NAMALWA (cell line): Measurements from ENCODE around the gene FAR2.
"Not testable (repeated sequence)": the region's sequence is repeated elsewhere in the genome, so short reads cannot be mapped to it uniquely, and the experiment has no call there.

Source experiments
- DNase-seq: peaks from one replicate; pipeline ENCODE4 v3.0.0-alpha.2; 2015; ENCODE audit warnings: low spot score

The FAR2 gene

GRCh38 chr12:29152981-29153630 lies 4.0 kb downstream of the FAR2 start:
- no peak for DNase-seq

- no peak for DNase-seq
These were observed 6.0 kb downstream of the FAR2 start for GRCh38 chr12:29155079-29155478.

GRCh38 chr12:29157486-29157946 lies 8.4 kb downstream of the FAR2 start:
- DNase-seq: no peak

GRCh38 chr12:29158115-29158763 lies 9.2 kb downstream of the FAR2 start:
- DNase-seq: no peak

GRCh38 chr12:29159661-29160060 lies 10.6 kb downstream of the FAR2 start:
- no peak for DNase-seq

GRCh38 chr12:29160230-29160629 lies 11.2 kb downstream of the FAR2 start:
- no peak for DNase-seq

- DNase-seq: no peak
These were observed 14.1 kb downstream of the FAR2 start for GRCh38 chr12:29163146-29163545.

GRCh38 chr12:29164477-29165393 lies 15.7 kb downstream of the FAR2 start:
- DNase-seq: peak; percentile 55

- no peak for DNase-seq
These were observed 18.4 kb downstream of the FAR2 start for GRCh38 chr12:29167445-29167844.

- DNase-seq: no peak
These were observed 18.9 kb downstream of the FAR2 start for GRCh38 chr12:29167988-29168387.

GRCh38 chr12:29169978-29170377 lies 20.9 kb downstream of the FAR2 start:
- DNase-seq: not testable (repeated sequence)

GRCh38 chr12:29170478-29171084 lies 21.5 kb downstream of the FAR2 start:
- DNase-seq: not testable (repeated sequence)

GRCh38 chr12:29171421-29172258 lies 22.6 kb downstream of the FAR2 start:
- DNase-seq: no peak

GRCh38 chr12:29176941-29177340 lies 27.9 kb downstream of the FAR2 start:
- no peak for DNase-seq

- not testable (repeated sequence) for DNase-seq
These were observed 33.2 kb downstream of the FAR2 start for GRCh38 chr12:29182247-29182646.

- no peak for DNase-seq
These were observed 38.7 kb downstream of the FAR2 start for GRCh38 chr12:29187756-29188155.

GRCh38 chr12:29191267-29191850 lies 42.3 kb downstream of the FAR2 start:
- DNase-seq: no peak

GRCh38 chr12:29198901-29199300 lies 49.8 kb downstream of the FAR2 start:
- no peak for DNase-seq

- no peak for DNase-seq
These were observed 51.5 kb downstream of the FAR2 start for GRCh38 chr12:29200586-29200985.

- no peak for DNase-seq
These were observed 52.2 kb downstream of the FAR2 start for GRCh38 chr12:29201296-29201695.

GRCh38 chr12:29201746-29202145 lies 52.7 kb downstream of the FAR2 start:
- DNase-seq: no peak
